ENCODE measurements around the gene ANKRD34B. TPM values are rescaled to one million over a fixed set of nuclear protein-coding genes. Genes with fewer than 3 reads are reported as not detected.

Gene ANKRD34B
- polyA plus RNA-seq (0.01 TPM in 1 of 3 replicates, not detected in the others), polyA minus RNA-seq (not detected in 3 replicates)
- polyA plus RNA-seq (2011; ENCODE audit: low read depth), result not detected
- polyA plus RNA-seq (2011; cell fraction: cytosol; rRNA removed), result not detected in 2 replicates
- polyA plus RNA-seq (2011; cell fraction: nucleus; rRNA removed), result not detected in 2 replicates
- not detected in 2 replicates for polyA plus RNA-seq (2012; ENCODE audit: low replicate concordance)
- not detected for polyA minus RNA-seq (2011; cell fraction: cytosol; rRNA and poly(A)+ RNA removed)
- not detected in 2 replicates for polyA minus RNA-seq (2011; cell fraction: nucleus; rRNA and poly(A)+ RNA removed)

- Histone ChIP-seq H3K27me3 (ENCODE audit: control insufficient read depth, extremely low read depth, insufficient read depth, low read length) (peaks cover 48% of the 10 kb centered on the region), H3K27ac (ENCODE audit: control insufficient read depth, insufficient read depth, low read length) (no peak within 1 kb of the TSS), H3K4me1 (ENCODE audit: control insufficient read depth, extremely low read depth, insufficient read depth, low read length) (peaks cover 5% of the 10 kb centered on the region), H2AFZ (ENCODE audit: control insufficient read depth, low read length) (peak within 1 kb of the TSS; percentile 40), H3K36me3 (ENCODE audit: control insufficient read depth in 2 of 2, extremely low read depth in 1 of 2, insufficient read depth in 2 of 2, low read length in 2 of 2) (no peaks in the 10 kb centered on the region), H3K79me2 (ENCODE audit: control insufficient read depth, insufficient read depth, low read length) (no peaks in the 10 kb centered on the region), H3K9me1 (ENCODE audit: control insufficient read depth, extremely low read depth, insufficient read depth, low read length) (no peaks in the 10 kb centered on the region), H3K4me2 (ENCODE audit: control insufficient read depth, extremely low read depth, insufficient read depth, low read depth, low read length) (peak within 1 kb of the TSS; percentile 68), H3K9me3 (ENCODE audit: control insufficient read depth, low read depth, low read length) (no peaks in the 10 kb centered on the region), H3K4me3 (ENCODE audit: control insufficient read depth in 2 of 3, extremely low read depth in 1 of 3, insufficient read depth in 2 of 3, low read depth in 1 of 3, low read length in 3 of 3) (peak within 1 kb of the TSS; percentile 16 to 51 (median 41)), H4K20me1 (ENCODE audit: control insufficient read depth, extremely low read depth, insufficient read depth, low read length) (no peaks in the 10 kb centered on the region), H3K9ac (ENCODE audit: control insufficient read depth, extremely low read depth, insufficient read depth, low read length) (no peak within 1 kb of the TSS)
- FAIRE-seq, result no peak
- dilution Hi-C loops (cut with MboI; ENCODE audit: extremely low pct_ligation_motif_present, low sequenced_read_pairs), result no loop called here
- no peak for DNase-seq (ENCODE audit: low read depth, low spot score)
- TF ChIP-seq CTCF (optimal IDR thresholded peaks at IDR 0.05 in 1 of 3, IDR thresholded peaks at IDR 0.05 in 1 of 3, conservative IDR thresholded peaks at IDR 0.05 in 1 of 3; ENCODE audit: extremely low read depth in 1 of 3, insufficient read depth in 2 of 3, low read length in 3 of 3), result no peak
- peak; percentile 52 for TF ChIP-seq EZH2 (IDR thresholded peaks at IDR 0.05; ENCODE audit: low read length)
Measured at GRCh38 chr5:80569961-80570786, at the start of gene ANKRD34B. Gene ANKRD34B, minus strand, starts transcription at chr5:80570280. Its CDS starts 10,261 bp downstream, at chr5:80560019.

- dilution Hi-C loops (cut with MboI; ENCODE audit: extremely low pct_ligation_motif_present, low sequenced_read_pairs), result no loop called here
- FAIRE-seq, result no peak
- H3K36me3 ChIP-seq (ENCODE audit: control insufficient read depth in 2 of 2, extremely low read depth in 1 of 2, insufficient read depth in 2 of 2, low read length in 2 of 2), result no peaks in the 10 kb centered on the region
- H3K9ac ChIP-seq (ENCODE audit: control insufficient read depth, extremely low read depth, insufficient read depth, low read length), result no peak overlapping the region
- H4K20me1 ChIP-seq (ENCODE audit: control insufficient read depth, extremely low read depth, insufficient read depth, low read length), result no peaks in the 10 kb centered on the region
- H3K4me1 ChIP-seq (ENCODE audit: control insufficient read depth, extremely low read depth, insufficient read depth, low read length), result no peaks in the 10 kb centered on the region
- no peaks in the 10 kb centered on the region for H3K9me3 ChIP-seq (ENCODE audit: control insufficient read depth, low read depth, low read length)
- TF ChIP-seq EZH2 (IDR thresholded peaks at IDR 0.05; ENCODE audit: low read length) (no peak), CTCF (optimal IDR thresholded peaks at IDR 0.05 in 1 of 3, IDR thresholded peaks at IDR 0.05 in 1 of 3, conservative IDR thresholded peaks at IDR 0.05 in 1 of 3; ENCODE audit: extremely low read depth in 1 of 3, insufficient read depth in 2 of 3, low read length in 3 of 3) (no peak)
- H3K4me2 ChIP-seq (ENCODE audit: control insufficient read depth, extremely low read depth, insufficient read depth, low read depth, low read length), result no peak overlapping the region
- H3K27me3 ChIP-seq (ENCODE audit: control insufficient read depth, extremely low read depth, insufficient read depth, low read length), result no peaks in the 10 kb centered on the region
- H3K4me3 ChIP-seq (ENCODE audit: control insufficient read depth in 2 of 3, extremely low read depth in 1 of 3, insufficient read depth in 2 of 3, low read depth in 1 of 3, low read length in 3 of 3), result no peak overlapping the region
- H3K79me2 ChIP-seq (ENCODE audit: control insufficient read depth, insufficient read depth, low read length), result no peaks in the 10 kb centered on the region
- H2AFZ ChIP-seq (ENCODE audit: control insufficient read depth, low read length), result no peak overlapping the region
- no peak for DNase-seq (ENCODE audit: low read depth, low spot score)
- H3K9me1 ChIP-seq (ENCODE audit: control insufficient read depth, extremely low read depth, insufficient read depth, low read length), result no peaks in the 10 kb centered on the region
- no peak overlapping the region for H3K27ac ChIP-seq (ENCODE audit: control insufficient read depth, insufficient read depth, low read length)
Measured at GRCh38 chr5:80619086-80619485, 49.0 kb upstream of the ANKRD34B start.
